ENCODE data around the gene SMAP2.
"Not testable (repeated sequence)": the region's sequence is repeated elsewhere in the genome, so short reads cannot be mapped to it uniquely, and the experiment has no call there.

SMAP2 gene

DNA sequence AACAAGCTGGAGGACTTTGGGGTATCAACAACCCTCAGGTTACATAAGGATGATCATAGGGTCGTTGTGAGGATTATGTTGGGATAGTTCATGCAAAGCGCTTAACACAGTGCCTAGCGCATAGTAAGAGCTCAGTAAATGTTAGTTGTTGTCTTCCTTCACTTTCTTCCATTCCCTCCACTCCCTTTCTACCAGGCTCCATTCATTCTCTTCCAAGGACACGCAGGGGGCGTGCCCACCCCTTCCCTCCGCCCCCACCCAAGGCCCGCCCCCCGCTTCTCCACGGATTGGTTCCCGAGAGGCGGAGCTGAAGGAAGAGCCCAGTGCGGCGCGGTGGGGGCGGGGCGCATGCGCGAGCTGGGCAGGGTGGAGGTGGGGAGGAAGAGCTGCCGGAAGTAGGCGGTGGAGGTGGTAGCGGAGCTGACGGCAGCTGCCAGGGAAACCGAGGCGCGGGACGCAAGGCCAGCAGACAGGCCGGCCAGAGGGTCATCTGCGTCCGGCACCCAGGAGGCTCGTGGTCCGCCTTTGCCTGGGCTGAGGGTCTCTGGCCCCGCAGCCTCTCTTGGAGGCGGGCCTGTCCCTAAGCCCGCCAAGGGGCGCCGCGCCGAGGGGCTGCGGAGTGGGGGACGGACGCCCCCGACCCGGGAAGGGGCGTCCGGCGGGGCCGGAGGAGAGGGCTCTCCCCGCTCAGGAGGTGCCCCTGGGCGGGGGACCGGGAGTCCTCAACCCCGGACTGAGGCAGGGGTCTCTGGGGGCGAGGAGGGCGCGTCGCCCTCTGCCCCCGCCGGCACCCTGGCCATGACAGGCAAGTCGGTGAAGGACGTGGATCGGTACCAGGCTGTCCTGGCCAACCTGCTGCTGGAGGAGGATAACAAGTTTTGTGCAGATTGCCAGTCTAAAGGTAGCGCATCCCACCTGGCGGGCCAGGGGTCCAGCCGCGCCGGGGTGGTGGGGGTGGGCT lies at the start of gene SMAP2:
TSS of gene SMAP2 (plus strand) at position 405 of the 961 bp plus-strand sequence. CDS start at position 799, 394 bp downstream.
- peak; percentile 89 for DNase-seq

DNA sequence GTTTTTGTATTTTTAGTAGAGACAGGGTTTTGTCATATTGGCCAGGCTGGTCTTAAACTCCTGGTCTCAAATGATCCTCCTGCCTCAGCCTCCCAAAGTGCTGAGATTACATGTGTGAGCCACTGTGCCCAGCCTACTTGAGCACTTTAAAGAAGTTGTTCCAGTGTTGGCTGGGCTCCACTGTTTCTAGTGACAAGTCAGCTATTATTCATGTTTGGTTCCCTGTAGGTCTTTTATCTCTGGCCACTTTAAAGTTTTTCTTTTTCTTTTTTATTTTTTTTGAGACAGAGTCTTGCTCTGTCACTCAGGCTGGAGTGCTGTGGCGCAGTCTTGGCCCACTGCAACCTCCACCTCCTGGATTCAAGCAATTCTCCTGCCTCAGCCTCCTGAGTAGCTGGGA lies 42.1 kb upstream of the SMAP2 start:
- not testable (repeated sequence) for DNase-seq

- DNase-seq = no peak
Measured at GRCh38 chr1:40332695-40333094, 40.8 kb upstream of the SMAP2 start.

GRCh38 chr1:40337443-40337842 lies 36.1 kb upstream of the SMAP2 start:
- DNase-seq = no peak

DNA sequence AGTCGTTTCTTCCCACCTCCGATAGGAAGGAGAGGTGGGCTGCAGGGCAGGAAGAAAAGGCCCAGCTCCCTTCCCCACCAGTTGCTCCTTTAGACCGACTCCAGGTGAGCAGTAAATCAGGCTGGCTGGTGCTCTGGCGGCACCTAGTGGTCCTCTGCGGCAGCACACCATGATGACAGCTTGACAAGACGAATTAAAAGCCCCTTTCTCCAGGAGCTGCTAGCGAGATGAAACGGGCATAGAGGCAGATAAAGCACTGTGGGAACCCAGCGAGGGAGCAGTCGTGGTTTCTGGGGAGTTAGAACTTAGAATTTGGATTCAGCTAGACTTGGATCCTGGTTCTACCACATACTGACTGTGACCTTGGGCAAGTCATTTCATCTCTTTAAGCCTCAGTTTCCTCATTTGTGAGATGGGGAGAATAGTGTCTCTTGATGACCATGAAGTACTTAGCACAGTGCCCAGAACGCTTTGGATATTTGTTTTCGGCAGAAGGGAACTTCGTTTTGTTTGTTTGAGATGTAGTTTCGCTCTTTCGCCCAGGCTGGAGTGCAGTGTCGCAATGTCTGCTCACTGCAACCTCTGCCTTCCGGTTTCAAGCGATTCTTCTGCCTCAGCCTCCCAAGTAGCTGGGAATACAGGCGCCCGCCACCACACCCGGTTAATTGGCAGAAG lies 34.6 kb upstream of the SMAP2 start:
- DNase-seq = peak; percentile 53

DNA sequence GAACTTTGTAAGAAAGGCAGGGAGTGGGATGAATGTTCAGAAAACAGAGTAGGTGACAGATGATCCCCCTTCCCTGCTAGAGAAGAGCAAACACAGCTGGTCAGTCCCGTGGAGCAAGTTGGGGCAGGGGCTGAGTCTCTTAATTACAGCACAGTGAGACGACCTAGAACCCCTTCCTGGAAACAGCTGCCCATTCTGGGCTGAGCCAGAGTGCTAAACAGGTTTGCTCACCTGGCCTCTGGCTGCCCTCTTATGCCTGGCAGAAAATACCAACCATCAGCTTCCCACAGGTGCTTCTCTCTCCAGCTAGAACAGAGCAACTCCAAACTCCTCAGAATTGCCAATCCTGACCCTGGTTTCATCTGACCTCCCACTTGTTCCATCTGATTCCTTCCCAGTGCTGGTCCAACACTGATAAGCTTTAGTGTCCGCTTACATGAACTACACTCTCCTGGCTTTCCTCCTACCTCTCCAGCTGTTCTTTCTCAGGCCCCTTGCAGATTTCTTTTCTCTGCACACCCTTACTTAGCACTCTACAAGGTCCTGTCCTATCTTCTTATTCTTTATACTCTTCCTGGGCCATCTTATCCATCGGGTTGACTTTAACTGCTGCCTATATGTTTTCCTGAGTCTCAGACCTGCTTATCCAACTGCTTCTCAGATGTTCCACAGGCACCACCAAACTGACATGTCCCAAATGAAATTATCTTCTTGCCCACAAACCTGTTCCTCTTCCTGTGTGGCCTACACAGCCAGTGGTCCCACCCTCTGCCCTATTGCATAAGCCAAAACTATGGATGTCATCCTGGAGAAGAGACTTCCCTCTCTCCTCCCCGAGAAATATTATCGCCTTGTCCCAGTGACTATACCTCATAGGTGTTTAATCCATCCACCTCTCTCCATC lies 33.9 kb upstream of the SMAP2 start:
- no peak for DNase-seq

- no peak for DNase-seq
Measured at GRCh38 chr1:40341491-40342380, 31.8 kb upstream of the SMAP2 start.

DNA sequence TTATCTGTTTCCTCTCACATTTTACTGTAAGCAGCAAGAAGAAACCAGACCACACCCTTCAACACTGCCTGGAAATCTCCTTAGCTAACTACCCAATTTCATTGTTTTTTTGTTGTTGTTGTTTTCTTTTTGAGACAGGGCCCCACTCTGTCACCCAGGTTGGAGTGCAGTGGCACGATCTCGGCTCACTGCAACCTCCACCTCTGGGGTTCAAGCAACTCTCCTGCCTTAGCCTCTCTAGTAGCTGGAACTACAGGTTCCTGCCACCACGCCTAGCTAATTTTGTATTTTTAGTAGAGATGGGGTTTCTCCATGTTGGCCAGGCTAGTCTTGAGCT lies 31.2 kb upstream of the SMAP2 start:
- not testable (repeated sequence) for DNase-seq

DNA sequence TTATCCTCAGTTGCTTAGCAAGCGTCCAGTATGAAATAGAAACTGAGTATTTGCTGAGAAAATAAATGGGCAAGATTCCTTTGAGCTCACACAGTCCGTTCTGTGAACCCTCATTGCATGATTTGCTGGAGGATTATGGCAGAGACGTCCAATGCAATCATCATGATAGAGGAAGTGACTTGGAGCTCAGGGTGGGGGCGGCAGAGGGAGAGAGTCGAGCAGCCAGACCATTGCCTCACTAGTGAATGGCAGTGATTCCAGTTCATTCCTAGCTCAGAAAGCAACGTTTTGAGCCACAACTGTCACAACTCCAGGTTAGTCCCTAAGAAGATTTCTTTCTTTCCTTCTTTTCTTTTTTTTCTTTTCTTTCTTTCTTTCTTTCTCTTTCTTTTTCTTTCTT lies 28.9 kb upstream of the SMAP2 start:
- no peak for DNase-seq

GRCh38 chr1:40350391-40350790 lies 23.1 kb upstream of the SMAP2 start:
- no peak for DNase-seq

DNA sequence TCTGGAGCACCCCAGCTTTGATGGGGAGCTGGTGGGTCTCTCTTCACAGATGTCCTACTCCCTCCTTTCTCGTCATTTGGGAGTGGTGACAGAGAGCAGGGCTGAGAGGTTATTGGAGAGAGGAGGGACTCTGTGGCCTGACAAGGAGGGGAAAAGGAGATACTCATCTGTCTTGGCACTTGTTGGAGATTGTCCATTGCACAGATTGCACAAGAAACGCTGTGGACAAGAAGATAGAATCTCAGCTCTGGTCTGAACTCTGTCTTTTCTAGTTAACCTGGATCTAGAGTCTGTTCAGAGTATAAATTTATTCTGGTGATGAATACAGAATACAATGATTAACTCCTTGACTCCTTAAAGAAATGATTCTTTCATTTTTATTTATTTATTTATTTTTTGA lies 22.4 kb upstream of the SMAP2 start:
- DNase-seq = no peak

GRCh38 chr1:40352126-40352525 lies 21.4 kb upstream of the SMAP2 start:
- DNase-seq = no peak

DNA sequence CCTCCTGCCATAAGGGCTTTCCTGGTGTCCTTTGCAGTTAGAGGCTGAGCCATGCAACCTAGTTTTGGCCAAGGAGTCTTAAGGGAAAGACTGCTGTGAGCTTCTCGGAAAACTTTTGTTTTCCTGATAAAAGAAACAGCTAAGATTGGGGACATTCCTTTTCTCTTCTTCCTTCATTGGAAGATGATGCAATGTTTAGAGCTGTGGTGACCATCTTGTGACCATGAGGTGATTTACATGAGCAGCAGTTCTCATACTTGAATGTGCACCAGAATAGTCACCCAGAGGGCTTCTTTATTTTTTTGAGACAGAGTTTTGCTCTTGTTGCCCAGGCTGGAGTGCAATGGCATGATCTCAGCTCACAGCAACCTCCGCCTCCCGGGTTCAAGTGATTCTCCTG lies 20.4 kb upstream of the SMAP2 start:
- no peak for DNase-seq

GRCh38 chr1:40357625-40358024 lies 15.9 kb upstream of the SMAP2 start:
- no peak for DNase-seq

DNA sequence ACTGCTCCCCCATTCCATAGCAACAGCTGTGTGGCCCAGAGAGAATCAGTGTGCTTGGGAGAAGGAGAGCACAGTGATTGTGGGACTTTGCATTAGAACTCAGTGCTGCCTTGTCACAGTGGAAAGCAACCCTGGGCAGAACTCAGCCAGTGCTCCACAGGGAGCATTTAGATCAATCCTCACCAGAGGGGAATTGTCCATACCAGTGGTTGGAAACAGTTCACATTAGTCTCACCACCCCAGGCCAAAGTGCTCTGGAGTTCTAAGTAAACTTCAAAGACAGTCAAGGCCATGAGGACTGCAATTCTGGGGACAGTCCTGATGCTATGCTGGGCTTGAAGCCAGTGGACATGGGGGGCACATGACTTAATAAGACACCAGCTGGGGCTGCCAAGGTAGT lies 12.9 kb upstream of the SMAP2 start:
- DNase-seq = no peak

GRCh38 chr1:40361201-40361600 lies 12.3 kb upstream of the SMAP2 start:
- DNase-seq = no peak

DNA sequence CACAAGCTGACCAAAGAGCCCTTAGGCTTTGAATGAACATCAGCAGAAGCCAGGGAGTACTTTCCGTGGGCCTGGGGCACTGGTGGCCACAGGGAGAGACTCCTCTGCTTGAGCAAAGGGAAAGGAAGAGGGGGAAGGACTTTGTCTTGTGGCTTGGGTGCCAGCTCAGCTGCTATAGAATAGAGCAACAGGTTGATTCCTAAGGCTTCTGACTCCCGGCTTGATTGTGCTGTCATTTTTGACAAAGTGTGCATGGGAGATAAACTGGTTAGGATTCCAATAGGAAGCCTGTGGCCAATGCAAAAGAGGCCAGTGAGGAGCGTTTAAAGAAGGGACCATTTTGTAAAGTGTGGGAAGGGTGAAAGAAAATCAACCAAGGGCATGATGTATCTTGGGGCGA lies 11.9 kb upstream of the SMAP2 start:
- DNase-seq = no peak

- no peak for DNase-seq
Measured at GRCh38 chr1:40362199-40362598, 11.3 kb upstream of the SMAP2 start.

- no peak for DNase-seq
Measured at GRCh38 chr1:40362699-40363098, 10.8 kb upstream of the SMAP2 start.

DNA sequence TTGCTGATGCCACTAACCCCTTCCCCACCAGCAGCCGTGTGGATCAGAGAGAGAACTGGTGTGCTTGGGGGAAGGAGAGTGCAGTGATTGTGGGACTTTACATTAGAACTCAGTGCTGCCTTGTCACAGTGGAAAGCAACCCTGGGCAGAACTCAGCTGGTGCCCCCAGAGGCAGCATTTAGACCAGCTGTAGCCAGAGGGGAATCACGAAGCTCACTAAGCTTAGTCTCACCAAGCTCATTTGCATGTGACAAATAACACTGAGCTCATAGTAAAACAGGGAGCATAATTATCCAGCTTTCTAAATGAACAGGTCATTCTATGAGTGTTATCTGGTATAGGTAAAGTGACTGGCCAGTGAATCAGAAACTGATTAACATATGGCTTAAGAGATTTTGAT lies 9.8 kb upstream of the SMAP2 start:
- DNase-seq = no peak

GRCh38 chr1:40371707-40372258 lies 1.7 kb upstream of the SMAP2 start:
- DNase-seq = no peak

Data from DMS79 (cell line).